ENCODE measurements around the gene RPS25. TPM values are rescaled to one million over a fixed set of nuclear protein-coding genes. Genes with fewer than 3 reads are reported as not detected.
A peak's percentile ranks its signal among the peaks of the same experiment; 100 is the strongest.
"Not testable (repeated sequence)": the region's sequence is repeated elsewhere in the genome, so short reads cannot be mapped to it uniquely, and the experiment has no call there.

The RPS25 gene
- 1,000 to 10,000 TPM; 1,003 to 1,136 (median 1,061) TPM for polyA plus RNA-seq (ENCODE audit: insufficient read length in 4 of 4)

DNA sequence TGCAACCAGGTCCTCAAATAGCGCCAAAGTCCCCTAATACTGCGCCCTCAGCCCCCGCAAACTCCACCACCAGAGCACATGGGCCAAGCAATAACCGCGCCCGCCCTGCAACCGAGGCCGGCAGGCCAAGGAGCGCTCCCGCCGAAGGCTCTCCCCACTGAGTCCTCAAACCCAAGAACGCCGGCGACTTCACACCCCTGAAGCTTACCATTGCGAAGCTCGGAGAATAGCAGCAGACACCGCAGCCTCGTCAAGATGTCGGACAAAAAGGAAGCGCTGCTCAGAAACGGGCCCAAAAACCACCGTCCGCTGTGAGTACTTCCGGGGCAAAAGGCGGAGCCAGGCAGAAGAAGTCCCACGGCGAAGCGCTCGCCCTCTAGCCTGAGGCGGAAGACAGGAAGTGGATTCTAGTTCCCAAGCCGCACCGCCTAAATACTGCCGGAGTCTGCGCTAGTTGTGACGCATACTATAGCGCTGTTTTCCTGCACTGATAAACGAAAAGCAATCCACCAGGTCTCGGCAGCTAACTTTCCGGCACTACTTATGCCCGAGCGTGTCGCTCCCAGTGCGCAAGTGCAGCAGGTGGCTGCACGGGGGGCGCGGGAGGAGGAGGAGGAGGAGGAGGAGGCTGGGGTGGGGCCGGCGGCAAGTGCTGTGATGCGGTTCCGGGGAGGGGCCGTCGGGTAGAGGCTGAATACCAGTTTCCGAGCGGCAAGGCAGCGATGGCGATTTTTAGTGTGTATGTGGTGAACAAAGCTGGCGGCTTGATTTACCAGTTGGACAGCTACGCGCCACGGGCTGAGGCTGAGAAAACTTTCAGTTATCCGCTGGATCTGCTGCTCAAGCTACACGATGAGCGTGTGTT lies at the start of gene RPS25, which contains the start of gene TRAPPC4:
RPS25 (minus strand) TSS at position 270 of the 865 bp plus-strand sequence; CDS start at position 211, 59 bp downstream.
TRAPPC4 (plus strand) TSS at position 693 of the 865 bp plus-strand sequence; CDS start at position 723, 30 bp downstream.
- peak; percentile 93 to 95 (median 94) for DNase-seq (ENCODE audit: low read depth in 4 of 4, low spot score in 3 of 4)

DNA sequence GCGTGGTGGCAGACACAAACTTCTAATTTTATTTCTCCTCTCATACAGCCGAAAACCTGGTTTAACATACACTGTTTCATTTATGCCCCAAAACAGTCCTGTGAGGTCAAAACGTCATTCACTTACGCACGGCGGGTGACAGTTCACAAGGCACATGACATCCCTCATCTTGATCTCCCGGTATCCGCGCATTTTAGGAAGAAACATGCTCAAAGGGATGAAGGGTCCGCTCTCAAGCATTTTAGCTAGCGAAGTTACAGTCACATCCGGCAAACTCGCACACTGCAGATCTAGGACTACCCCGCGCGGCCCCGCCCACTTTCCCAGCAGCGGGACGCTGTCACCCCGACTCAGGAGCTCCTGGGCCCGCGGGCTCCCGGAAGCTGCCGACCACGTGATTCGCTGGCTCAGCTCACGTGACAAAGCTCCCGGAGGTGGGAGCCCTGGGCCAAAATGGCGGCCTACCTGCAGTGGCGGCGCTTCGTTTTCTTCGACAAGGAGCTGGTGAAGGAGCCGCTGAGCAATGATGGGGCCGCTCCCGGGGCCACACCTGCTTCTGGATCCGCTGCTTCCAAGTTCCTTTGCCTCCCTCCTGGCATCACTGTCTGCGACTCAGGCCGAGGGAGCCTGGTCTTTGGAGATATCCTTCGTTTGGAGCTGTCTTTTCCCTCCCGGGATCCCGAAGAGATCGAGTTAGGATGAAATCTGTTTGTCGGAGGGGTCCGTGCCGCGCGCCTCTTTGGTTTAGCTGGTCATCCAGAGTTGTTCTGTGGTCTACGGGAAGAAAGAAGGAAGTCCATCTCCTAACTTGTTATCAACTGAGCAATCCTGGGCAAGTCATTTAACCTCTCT lies 49.5 kb upstream of the RPS25 start, which contains the start of gene VPS11:
VPS11 (plus strand) TSS at position 448 of the 852 bp plus-strand sequence; CDS start at position 454, 6 bp downstream.
- DNase-seq (ENCODE audit: low read depth in 4 of 4, low spot score in 3 of 4): peak; percentile 81 to 94 (median 84)

DNA sequence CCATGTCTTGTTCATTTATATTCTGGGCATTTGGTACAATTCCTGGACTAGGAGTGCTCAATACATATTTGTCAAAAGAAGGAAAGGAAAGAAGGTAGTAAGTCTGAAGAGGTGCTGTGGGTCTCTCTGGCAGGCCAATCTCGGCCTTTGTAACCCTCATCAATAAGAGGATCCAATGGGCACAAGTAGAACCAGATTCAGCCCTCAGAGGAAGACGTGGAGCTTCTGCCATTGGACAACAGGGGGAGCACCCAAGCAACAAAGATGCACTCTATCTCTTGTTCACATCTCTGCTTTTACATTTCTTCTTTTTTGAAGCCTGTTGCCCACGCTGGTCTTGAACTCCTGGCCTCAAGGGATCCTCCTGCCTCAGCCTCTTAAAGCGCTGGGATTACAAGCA lies 47.2 kb upstream of the RPS25 start:
- DNase-seq (ENCODE audit: low read depth in 4 of 4, low spot score in 3 of 4): no peak

GRCh38 chr11:119062779-119063178 lies 44.6 kb upstream of the RPS25 start:
- no peak for DNase-seq (ENCODE audit: low read depth in 4 of 4, low spot score in 3 of 4)

DNA sequence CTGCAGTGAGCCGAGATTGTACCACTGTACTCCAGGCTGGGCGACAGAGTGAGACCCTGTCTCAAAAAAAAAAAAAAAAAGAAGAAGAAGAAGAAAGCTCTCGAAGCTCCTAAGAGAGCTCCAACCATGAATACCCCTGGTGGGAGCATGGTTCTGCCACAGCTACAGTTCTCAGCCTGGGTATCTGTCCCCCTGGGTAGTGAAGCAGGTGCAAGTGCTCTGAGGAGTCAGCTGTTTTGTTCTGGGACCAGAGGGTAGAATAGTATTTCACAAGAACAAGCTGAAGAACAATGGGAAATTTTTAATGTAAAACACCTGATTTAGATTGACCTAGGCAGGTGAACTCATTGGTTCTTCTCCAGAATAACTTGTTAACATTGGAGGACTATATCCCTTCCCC lies 43.1 kb upstream of the RPS25 start:
- DNase-seq (ENCODE audit: low read depth in 4 of 4, low spot score in 3 of 4): no peak

DNA sequence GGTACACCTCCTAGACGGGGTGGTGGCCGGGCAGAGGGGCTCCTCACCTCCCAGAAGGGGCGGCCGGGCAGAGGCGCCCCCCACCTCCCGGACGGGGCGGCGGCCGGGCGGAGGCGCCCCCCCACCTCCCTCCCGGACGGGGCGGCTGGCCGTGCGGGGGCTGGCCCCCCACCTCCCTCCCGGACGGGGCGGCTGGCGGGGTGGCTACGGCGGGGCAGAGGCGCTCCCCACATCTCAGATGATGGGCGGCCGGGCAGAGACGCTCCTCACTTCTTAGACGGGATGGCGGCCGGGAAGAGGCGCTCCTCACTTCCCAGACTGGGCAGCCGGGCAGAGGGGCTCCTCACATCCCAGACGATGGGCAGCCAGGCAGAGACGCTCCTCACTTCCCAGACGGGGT lies 41.0 kb upstream of the RPS25 start:
- DNase-seq (ENCODE audit: low read depth in 4 of 4, low spot score in 3 of 4): not testable (repeated sequence)

GRCh38 chr11:119057000-119057769 lies 39.0 kb upstream of the RPS25 start, which contains the start of gene HYOU1:
TSS of gene HYOU1 (minus strand) at chr11:119057205. CDS start at chr11:119056160, 1,045 bp downstream.
- DNase-seq (ENCODE audit: low read depth in 4 of 4, low spot score in 3 of 4): peak; percentile 83 to 91 (median 90)

DNA sequence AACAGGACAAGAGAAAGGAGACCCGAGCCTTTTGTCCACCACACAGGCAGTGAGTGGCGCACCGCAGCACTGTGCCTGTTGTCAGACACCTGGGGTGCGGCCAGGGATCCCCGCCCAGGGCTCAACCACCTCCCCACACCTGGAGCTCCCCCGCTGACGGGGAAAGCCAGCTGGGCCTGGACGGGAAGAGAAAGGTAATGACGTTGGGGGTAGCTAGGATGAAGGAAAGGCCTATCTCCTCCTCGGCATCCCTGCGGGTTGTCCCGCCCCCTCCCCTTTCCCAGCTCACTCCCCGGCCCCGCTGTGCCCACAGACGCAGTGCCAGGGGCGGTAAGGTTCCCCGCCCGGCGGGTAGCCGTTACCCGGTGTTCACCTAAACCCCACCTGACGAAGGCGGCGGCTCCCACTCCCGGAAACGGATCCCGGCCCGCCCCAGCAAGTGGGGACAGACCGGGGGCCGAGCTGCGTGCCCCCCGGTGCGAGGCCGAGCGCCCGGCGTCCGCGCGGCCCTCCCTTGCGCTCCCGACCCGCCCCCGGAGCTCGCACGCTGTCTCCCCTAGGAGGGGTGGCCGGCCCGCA lies 38.4 kb upstream of the RPS25 start:
- no peak for DNase-seq (ENCODE audit: low read depth in 4 of 4, low spot score in 3 of 4)

DNA sequence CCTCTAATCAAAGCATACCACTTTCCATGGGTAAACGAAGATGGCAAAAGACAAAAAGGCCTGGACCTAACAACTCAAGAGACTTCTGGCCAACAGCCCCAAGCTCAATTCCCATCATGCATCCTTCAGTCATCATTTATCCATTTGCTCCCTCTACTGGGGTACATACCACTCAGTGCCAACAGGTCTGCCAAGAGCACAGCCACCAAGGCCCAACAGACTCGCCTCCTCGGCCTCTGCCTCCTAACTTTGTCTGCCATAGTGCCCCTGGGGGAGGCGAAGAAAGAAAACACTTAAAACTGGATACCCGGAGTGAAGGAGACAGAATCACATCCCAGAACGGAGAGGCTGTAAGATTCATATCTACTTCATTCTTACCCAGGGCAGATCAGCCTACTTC lies 37.8 kb upstream of the RPS25 start:
- DNase-seq (ENCODE audit: low read depth in 4 of 4, low spot score in 3 of 4): no peak

DNA sequence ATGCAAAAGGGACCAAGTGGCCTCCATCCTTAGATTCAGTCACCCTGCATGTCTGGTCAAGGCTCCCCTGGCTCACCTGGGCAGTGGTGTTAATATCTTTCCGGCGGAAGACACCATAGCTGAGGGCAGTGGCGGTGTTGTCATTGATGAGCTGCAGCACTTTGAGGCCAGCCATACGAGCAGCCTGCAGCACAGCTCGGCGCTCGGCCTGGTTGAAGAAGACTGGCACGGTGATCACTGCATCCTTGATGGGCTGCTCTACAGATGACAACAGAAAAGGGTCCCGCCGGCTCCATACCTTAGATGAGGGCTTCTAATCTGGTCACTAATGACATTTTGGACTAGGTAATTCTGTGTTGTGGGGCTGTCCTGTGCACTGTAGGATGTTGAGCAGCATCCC lies 36.3 kb upstream of the RPS25 start:
- no peak for DNase-seq (ENCODE audit: low read depth in 4 of 4, low spot score in 3 of 4)

DNA sequence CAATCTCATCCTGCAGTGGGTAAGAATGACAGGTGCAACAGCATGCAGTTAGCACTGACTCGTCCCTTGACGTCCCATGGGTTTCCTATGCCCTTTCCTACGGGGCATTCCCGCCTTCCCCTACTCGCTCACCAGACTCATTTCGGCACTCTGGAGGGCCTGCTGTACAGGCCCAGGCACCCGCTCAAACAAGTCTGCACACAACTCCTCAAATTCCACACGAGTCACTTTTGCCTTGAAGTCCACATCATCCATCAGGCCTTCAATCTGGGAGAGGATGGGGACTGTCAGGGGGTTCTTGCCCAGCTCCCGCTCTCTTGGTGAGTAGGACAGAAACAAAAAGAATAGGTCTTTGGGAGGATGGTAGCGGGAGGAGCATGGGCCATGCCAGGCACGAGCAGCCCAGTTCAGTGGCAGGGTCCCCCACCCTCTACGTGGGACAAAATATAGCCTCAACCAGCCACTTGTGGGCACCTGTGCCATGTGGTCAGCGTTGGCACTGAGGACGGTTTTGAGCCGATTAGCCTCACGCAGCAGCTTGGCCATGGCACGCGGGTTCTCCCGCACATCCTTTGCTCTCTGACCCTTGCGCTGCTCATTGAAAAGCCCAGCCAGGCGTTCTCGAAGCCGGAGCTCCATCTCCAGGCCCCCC lies 34.1 kb upstream of the RPS25 start:
- DNase-seq (ENCODE audit: low read depth in 4 of 4, low spot score in 3 of 4): no peak

DNA sequence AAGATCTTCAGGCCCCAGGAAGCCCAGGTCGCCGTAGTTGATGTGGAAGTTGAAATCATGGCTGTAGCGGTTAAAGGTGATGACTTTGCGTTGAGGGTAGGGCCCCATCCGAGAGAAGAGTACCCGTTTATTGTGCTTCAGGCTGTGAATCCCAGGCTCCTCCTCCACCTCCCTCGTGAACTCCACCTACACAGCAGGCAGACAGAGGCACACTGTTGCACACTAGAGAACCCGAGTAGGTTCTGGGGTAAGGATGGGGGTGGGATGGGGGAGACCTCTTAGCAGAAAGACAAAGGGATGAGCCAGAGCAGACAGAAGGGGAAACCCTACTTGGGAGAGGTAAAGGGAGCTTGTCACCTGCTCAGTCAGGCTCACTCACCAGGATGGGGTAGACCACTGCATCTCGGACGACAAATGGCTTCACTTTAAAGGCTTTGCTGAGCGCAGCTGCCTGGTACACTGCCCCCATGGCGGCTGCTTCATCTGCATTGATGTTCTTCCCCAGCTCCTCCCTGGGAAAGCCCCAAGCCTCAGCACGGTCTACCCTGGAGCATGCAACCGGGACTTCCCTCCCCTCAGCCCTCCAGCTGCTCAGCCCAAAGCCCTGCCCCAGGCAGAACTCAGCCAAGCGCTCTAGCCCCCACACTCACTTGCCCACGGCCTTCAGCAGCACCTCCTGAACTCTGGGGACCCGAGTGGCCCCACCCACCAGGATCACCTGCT lies 33.5 kb upstream of the RPS25 start:
- DNase-seq (ENCODE audit: low read depth in 4 of 4, low spot score in 3 of 4): no peak

DNA sequence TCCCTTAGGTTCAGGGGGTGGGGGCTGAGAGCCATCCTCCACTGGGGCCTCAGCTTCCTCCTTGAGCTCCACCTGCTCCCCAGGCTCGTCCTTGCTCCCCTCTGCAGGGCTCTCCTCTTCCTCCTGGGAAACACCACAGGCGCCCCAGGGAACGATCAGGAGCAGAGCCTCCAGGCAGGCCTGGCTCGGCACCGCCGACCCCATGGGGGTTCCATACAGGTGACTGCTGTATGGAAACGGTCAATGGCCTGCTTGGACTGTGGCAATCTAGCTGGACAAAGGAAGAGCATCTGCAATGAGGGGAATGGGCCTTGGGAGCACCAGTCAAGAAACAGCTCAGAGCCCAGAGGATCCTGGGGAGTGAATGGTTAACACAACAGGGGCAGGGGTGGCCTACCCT lies 30.9 kb upstream of the RPS25 start:
- DNase-seq (ENCODE audit: low read depth in 4 of 4, low spot score in 3 of 4): no peak

- DNase-seq (ENCODE audit: low read depth in 4 of 4, low spot score in 3 of 4): no peak
Measured at GRCh38 chr11:119048644-119049043, 30.5 kb upstream of the RPS25 start.

DNA sequence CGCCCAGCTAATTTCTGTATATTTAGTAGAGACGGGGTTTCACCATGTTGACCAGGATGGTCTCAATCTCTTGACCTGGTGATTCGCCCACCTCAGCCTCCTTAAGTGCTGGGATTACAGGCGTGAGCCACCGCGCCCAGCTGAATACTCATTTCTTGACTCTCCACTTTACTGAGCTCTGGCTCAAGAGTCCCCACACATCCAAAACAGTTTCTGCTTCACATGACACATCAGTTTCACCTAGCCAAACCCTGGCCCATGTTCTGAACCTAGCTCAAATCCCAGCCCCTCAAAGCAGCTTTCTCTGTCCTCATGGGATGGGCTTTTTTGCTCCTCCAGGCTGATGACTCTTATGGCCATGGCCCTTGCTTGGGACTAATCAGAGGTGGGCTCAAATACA lies 29.1 kb upstream of the RPS25 start:
- no peak for DNase-seq (ENCODE audit: low read depth in 4 of 4, low spot score in 3 of 4)

DNA sequence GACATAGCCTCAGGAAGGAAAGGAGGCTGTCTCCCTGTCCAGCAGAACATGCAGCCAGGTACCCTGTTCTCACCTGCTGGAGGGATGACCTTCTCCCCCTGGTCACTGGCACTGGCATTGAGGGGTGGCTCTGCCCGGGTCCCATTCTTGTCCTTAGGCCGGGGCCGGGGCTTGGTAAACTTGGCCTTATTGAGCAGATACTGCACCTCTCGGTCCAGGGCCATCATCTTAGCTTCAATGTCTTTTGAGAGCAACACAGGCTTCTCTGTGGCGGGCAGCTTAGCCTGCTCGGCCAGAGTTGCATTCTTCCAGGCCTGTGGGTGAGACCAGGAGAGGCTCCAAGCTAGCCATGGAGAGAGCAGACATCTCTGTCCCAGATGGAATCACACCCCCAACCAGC lies 28.3 kb upstream of the RPS25 start:
- DNase-seq (ENCODE audit: low read depth in 4 of 4, low spot score in 3 of 4): no peak

DNA sequence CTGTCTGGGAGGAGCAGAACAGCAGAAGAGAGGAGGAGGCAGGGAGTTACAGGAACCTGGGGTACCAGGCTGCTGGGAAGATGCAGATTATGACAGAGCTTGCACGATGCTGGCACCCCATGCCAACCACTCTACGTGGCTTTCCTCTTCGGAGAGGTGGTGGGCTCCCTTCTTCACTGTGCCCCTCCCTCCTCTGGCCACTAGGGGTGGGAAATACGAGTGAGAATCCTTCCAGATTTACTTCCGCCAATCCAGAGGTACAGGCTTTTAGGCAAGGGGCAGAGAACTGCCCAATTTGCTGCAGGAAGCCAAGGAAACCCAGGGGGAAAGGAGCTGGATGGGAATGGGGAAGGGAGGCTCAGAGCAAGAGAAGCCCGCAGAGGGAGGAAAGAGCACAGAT lies 26.6 kb upstream of the RPS25 start:
- no peak for DNase-seq (ENCODE audit: low read depth in 4 of 4, low spot score in 3 of 4)

GRCh38 chr11:119042927-119043326 lies 24.8 kb upstream of the RPS25 start:
- no peak for DNase-seq (ENCODE audit: low read depth in 4 of 4, low spot score in 3 of 4)

Data from left renal pelvis (tissue), 4 donors.